ENCODE results near the gene TTLL3.
"Not testable (repeated sequence)": the region's sequence is repeated elsewhere in the genome, so short reads cannot be mapped to it uniquely, and the experiment has no call there.

The TTLL3 gene

GRCh38 chr3:9846231-9846630, 36.2 kb downstream of the TTLL3 start:
- no peak overlapping the region for H3K4me3 ChIP-seq (ENCODE audit: control insufficient read depth, low read depth, low read length)
- no peak for DNase-seq (ENCODE audit: low read depth)
- TF ChIP-seq CTCF (IDR thresholded peaks at IDR 0.05; ENCODE audit: control insufficient read depth, insufficient read depth, low read depth, low read length, missing control alignments): no peak

GRCh38 chr3:9846931-9847488, 36.9 kb downstream of the TTLL3 start:
- no peak for DNase-seq (ENCODE audit: low read depth)
- TF ChIP-seq CTCF (IDR thresholded peaks at IDR 0.05; ENCODE audit: control insufficient read depth, insufficient read depth, low read depth, low read length, missing control alignments): no peak
- no peak overlapping the region for H3K4me3 ChIP-seq (ENCODE audit: control insufficient read depth, low read depth, low read length)

- DNase-seq (ENCODE audit: low read depth); H3K4me3 ChIP-seq (ENCODE audit: control insufficient read depth, low read depth, low read length): not testable (repeated sequence)
Measured at GRCh38 chr3:9847870-9848269, 37.8 kb downstream of the TTLL3 start.

- not testable (repeated sequence) for DNase-seq (ENCODE audit: low read depth); H3K4me3 ChIP-seq (ENCODE audit: control insufficient read depth, low read depth, low read length)
- TF ChIP-seq CTCF (IDR thresholded peaks at IDR 0.05; ENCODE audit: control insufficient read depth, insufficient read depth, low read depth, low read length, missing control alignments): peak; percentile 49
Measured at GRCh38 chr3:9848860-9849259, 38.8 kb downstream of the TTLL3 start.

- not testable (repeated sequence) for H3K4me3 ChIP-seq (ENCODE audit: control insufficient read depth, low read depth, low read length); DNase-seq (ENCODE audit: low read depth)
Measured at GRCh38 chr3:9851383-9851782, 41.3 kb downstream of the TTLL3 start.

- not testable (repeated sequence) for DNase-seq (ENCODE audit: low read depth); H3K4me3 ChIP-seq (ENCODE audit: control insufficient read depth, low read depth, low read length)
Measured at GRCh38 chr3:9851926-9852325, 41.9 kb downstream of the TTLL3 start.

GRCh38 chr3:9852528-9852927, 42.5 kb downstream of the TTLL3 start:
- H3K4me3 ChIP-seq (ENCODE audit: control insufficient read depth, low read depth, low read length): no peak overlapping the region
- DNase-seq (ENCODE audit: low read depth): no peak
- no peak for TF ChIP-seq CTCF (IDR thresholded peaks at IDR 0.05; ENCODE audit: control insufficient read depth, insufficient read depth, low read depth, low read length, missing control alignments)

GRCh38 chr3:9854291-9854940, 44.4 kb downstream of the TTLL3 start:
- H3K4me3 ChIP-seq (ENCODE audit: control insufficient read depth, low read depth, low read length); DNase-seq (ENCODE audit: low read depth): not testable (repeated sequence)

- TF ChIP-seq CTCF (IDR thresholded peaks at IDR 0.05; ENCODE audit: control insufficient read depth, insufficient read depth, low read depth, low read length, missing control alignments): no peak
- no peak for DNase-seq (ENCODE audit: low read depth)
Measured at GRCh38 chr3:9855594-9855993, 45.5 kb downstream of the TTLL3 start.

More at GRCh38 chr3:9855594-9855993, 45.5 kb downstream of the TTLL3 start:
- H3K4me3 ChIP-seq (ENCODE audit: control insufficient read depth, low read depth, low read length): no peak overlapping the region
